PC-3 (cell line): ENCODE data around the gene WDPCP. TPM values are rescaled to one million over a fixed set of nuclear protein-coding genes. Genes with fewer than 3 reads are reported as not detected.

Experiments used
- ATAC-seq: fragments of 200-7000 bp; cut with Tn5 transposase; 2 replicates; pipeline ENCODE4 v1.9.1; 2020; ENCODE audit warnings: mild to moderate bottlenecking, moderate library complexity
- BruUV-seq: library from RNA; stranded (reverse); fragments of 400-500 nt; replicated peaks from 2 replicates; lab custom pipeline; 2021; lab: Mats Ljungman, UMichigan
- CTCF ChIA-PET: fragments of 300-600 bp; sonication (Branson Sonifier 250); formaldehyde crosslinking; loops from one replicate; lab custom pipeline; 2022; ENCODE audit warnings: antibody characterized with exemption; lab: Charles Lee
- POLR2A ChIA-PET: fragments of 300-600 bp; sonication (Branson Sonifier 250); formaldehyde crosslinking; loops from one replicate; lab custom pipeline; 2022; ENCODE audit warnings: antibody characterized with exemption; ENCODE audit not compliant: unreplicated experiment; lab: Charles Lee
- DNase-seq: peaks from one replicate; pipeline ENCODE4 v3.0.0-alpha.2; 2015
- H2AFZ ChIP-seq: fragments of 300-600 bp; sonication (generic); 2 replicates; pipeline ENCODE4 v1.6.0; 2016; ENCODE audit warnings: antibody characterized with exemption, low read length
- H3F3A ChIP-seq: fragments of 300-600 bp; sonication (generic); one replicate; pipeline ENCODE4 v1.6.0; 2017; ENCODE audit warnings: antibody characterized with exemption, low read length, control low read depth, mild to moderate bottlenecking; ENCODE audit not compliant: unreplicated experiment
- H3K27ac ChIP-seq: fragments of 300-600 bp; sonication (generic); 2 replicates; pipeline ENCODE4 v1.5.1; 2016; ENCODE audit warnings: mild to moderate bottlenecking, low read length
- H3K27me3 ChIP-seq: fragments of 300-600 bp; sonication (generic); 2 replicates; pipeline ENCODE4 v1.6.1; 2016; ENCODE audit warnings: low read length, mixed read lengths
- H3K36me3 ChIP-seq: fragments of 300-600 bp; sonication (generic); 2 replicates; pipeline ENCODE4 v1.6.1; 2016; ENCODE audit warnings: low read depth, mixed run types, low read length, mixed read lengths
- H3K4me1 ChIP-seq: fragments of 300-600 bp; sonication (generic); 2 replicates; pipeline ENCODE4 v1.5.1; 2016; ENCODE audit warnings: low read length; ENCODE audit not compliant: insufficient read depth
- H3K4me2 ChIP-seq: fragments of 300-600 bp; sonication (generic); 2 replicates; pipeline ENCODE4 v1.6.0; 2016; ENCODE audit warnings: low read length
- H3K4me3 ChIP-seq: fragments of 300-600 bp; sonication (generic); 2 replicates; pipeline ENCODE4 v1.5.1; 2016; ENCODE audit warnings: mild to moderate bottlenecking, low read length, mixed read lengths
- H3K79me2 ChIP-seq: fragments of 300-600 bp; sonication (generic); 2 replicates; pipeline ENCODE4 v1.6.1; 2017; ENCODE audit warnings: low read length, mixed read lengths
- H3K9ac ChIP-seq: fragments of 300-600 bp; sonication (generic); 2 replicates; pipeline ENCODE4 v1.6.0; 2016; ENCODE audit warnings: mild to moderate bottlenecking, low read length
- H3K9me2 ChIP-seq: fragments of 300-600 bp; sonication (generic); replicated peaks from 2 replicates; pipeline ENCODE4 v1.6.1; 2016; ENCODE audit warnings: mixed run types, low read length, mixed read lengths
- H3K9me3 ChIP-seq: fragments of 300-600 bp; sonication (generic); 2 replicates; pipeline ENCODE4 v1.6.1; 2016; ENCODE audit warnings: low read length, mixed read lengths
- H4K20me1 ChIP-seq: fragments of 300-600 bp; sonication (generic); 2 replicates; pipeline ENCODE4 v1.6.1; 2016; ENCODE audit warnings: low read length, mixed read lengths
- EZH2 ChIP-seq: fragments of 300-600 bp; sonication (generic); IDR thresholded peaks from one replicate; pipeline ENCODE4 v1.6.1; 2017; ENCODE audit warnings: antibody characterized with exemption, mild to moderate bottlenecking, low read length; ENCODE audit not compliant: unreplicated experiment
- EZH2phosphoT487 ChIP-seq: fragments of 300-600 bp; sonication (generic); IDR thresholded peaks from 2 replicates; pipeline ENCODE4 v1.6.1; 2018; ENCODE audit warnings: mild to moderate bottlenecking, antibody characterized with exemption, low read length, borderline replicate concordance
- intact Hi-C: fragments of 100-400 bp; cut with micrococcal nuclease; formaldehyde crosslinking; loops from 2 replicates; pipeline ENCODE4 v1.9.0; 2023
- total RNA-seq: library from RNA; depleted of rRNA; stranded (reverse); fragments of >200 nt; gene quantifications from 2 replicates; pipeline ENCODE4 v1.2.3, GENCODE V29; 2014
- TF ChIP-seq, protein P1 (sequence below): fragments of 300-600 bp; sonication (generic); conservative IDR thresholded peaks from 2 replicates; pipeline ENCODE4 v1.5.1; 2017; ENCODE audit warnings: antibody characterized with exemption, low read depth, mild to moderate bottlenecking, low read length

WDPCP gene
- total RNA-seq, 1 experiment from 2014 or later, result 4.0 TPM

DNA sequence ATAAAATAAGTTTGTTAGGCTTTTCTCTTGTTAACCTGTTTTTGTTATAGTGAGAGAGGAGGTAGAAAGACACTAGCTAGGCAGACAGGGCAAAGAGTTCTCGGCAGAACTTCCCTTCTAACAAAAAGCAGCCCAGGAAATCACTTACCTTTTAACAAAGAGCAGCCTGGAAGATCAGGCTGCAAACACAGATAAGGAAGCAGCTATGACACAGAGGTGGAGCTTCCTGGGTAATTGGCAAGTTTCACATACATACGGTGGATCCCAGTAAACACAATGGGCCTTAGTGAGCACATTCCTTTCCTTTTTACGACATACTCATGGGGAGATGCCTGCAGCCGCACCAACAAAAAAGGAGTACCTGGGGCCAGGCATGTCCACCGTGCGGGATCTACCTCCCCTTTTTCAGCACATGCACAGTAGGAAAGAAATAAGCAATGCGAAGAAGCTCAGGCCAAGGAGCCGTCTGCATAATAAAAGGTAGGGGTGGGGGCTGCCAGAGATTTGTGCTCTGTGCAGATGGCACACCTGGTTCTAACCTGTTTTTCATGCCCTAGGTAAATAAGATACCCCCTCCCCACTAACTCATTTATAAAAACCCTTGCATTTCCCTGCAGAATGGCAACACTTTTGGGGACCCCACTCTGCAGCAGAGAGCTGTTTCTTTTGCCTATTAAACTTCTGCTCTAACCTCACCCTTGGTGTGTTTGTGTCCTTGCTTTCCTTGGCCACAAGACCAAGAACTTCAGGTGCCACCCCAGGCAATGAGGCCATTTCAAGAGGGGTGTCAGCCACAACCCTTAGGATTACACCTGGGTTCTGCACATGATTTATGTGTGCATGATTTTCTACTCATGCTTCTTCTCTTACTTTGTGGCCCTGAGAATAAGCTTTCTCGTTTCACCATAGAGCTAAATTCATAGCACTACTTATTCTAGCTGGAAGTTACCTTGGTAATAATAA, 27.0 kb upstream of the WDPCP start:
- Histone ChIP-seq H3K27ac (peak overlapping the region; percentile 75), H3K4me3 (peak overlapping the region; percentile 45), H3K4me2 (peak overlapping the region; percentile 81), H3K36me3 (no peaks in the 10 kb centered on the region), H3K9me3 (no peaks in the 10 kb centered on the region), H3K27me3 (no peaks in the 10 kb centered on the region), H3K9ac (no peak overlapping the region), H3K79me2 (no peaks in the 10 kb centered on the region), H2AFZ (peak overlapping the region; percentile 73), H3K9me2 (no peaks in the 10 kb centered on the region), H3F3A (peaks cover 4% of the 10 kb centered on the region), H4K20me1 (no peaks in the 10 kb centered on the region), H3K4me1 (peaks cover 33% of the 10 kb centered on the region)
- intact Hi-C loops, result loop anchor here (2.0 to 10.0 kb wide), 2 partner anchors 26 to 250 kb away; partner anchors contain the start of genes MDH1 and WDPCP
- BruUV-seq, result no TSS peak
- peak; percentile 90 for ATAC-seq
- DNase-seq, result peak; percentile 89
- no peak for TF ChIP-seq EZH2phosphoT487
- TF ChIP-seq, protein P1, sequence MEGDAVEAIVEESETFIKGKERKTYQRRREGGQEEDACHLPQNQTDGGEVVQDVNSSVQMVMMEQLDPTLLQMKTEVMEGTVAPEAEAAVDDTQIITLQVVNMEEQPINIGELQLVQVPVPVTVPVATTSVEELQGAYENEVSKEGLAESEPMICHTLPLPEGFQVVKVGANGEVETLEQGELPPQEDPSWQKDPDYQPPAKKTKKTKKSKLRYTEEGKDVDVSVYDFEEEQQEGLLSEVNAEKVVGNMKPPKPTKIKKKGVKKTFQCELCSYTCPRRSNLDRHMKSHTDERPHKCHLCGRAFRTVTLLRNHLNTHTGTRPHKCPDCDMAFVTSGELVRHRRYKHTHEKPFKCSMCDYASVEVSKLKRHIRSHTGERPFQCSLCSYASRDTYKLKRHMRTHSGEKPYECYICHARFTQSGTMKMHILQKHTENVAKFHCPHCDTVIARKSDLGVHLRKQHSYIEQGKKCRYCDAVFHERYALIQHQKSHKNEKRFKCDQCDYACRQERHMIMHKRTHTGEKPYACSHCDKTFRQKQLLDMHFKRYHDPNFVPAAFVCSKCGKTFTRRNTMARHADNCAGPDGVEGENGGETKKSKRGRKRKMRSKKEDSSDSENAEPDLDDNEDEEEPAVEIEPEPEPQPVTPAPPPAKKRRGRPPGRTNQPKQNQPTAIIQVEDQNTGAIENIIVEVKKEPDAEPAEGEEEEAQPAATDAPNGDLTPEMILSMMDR, result no peak
- ChIA-PET CTCF (no interaction called here), POLR2A (interaction anchor here (0.5 to 1.1 kb wide), 2 partner anchors 27 to 212 kb away, joined by 3 to 9 read pairs; partner anchors contain the start of gene WDPCP)

DNA sequence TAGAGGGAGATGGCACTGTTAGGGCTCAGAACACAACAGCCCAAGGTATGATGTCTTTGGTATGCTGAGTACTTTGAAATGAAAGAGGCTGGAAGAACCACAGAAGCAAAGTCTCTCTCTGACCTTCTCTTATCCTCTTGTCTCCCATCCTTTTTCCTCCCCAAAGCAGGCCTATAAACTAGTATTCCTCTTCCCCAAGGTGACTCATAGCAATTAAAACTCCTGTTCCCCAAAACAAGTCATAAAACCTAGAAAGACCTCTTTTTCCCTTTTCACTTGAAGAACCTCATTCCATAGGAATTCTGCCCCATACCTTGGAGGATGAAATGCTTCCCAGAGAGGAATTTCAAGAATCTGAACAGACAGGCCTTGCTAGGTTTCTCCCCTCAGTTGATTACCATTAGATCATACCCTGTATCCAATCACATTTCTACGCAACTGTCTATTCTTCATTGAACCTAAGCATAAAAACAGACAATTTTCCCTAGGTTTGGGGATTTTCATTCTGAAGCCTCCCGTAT, 26.2 kb upstream of the WDPCP start:
- TF ChIP-seq EZH2phosphoT487 (no peak), EZH2 (no peak)
- TF ChIP-seq, protein P1, result no peak
- DNase-seq (peak; percentile 96), ATAC-seq (peak; percentile 79)
- Histone ChIP-seq H3K4me1 (peaks cover 33% of the 10 kb centered on the region), H4K20me1 (no peaks in the 10 kb centered on the region), H3K9me3 (no peaks in the 10 kb centered on the region), H3K36me3 (no peaks in the 10 kb centered on the region), H3K9me2 (no peaks in the 10 kb centered on the region), H3K27ac (peak overlapping the region; percentile 75), H3K27me3 (no peaks in the 10 kb centered on the region), H3F3A (peaks cover 4% of the 10 kb centered on the region), H3K9ac (no peak overlapping the region), H3K4me2 (peak overlapping the region; percentile 81), H2AFZ (peak overlapping the region; percentile 73), H3K79me2 (no peaks in the 10 kb centered on the region), H3K4me3 (peak overlapping the region; percentile 45)
- intact Hi-C loops, result loop anchor here (2.0 to 10.0 kb wide), 2 partner anchors 26 to 250 kb away; partner anchors contain the start of genes MDH1 and WDPCP
- ChIA-PET CTCF (no interaction called here), POLR2A (interaction anchor here (0.5 kb wide), 1 partner anchor 213 kb away, joined by 9 read pairs; no protein-coding TSS in a partner anchor)
- BruUV-seq, result TSS peak; percentile 68
